Fibroblast of lung (primary cell): ENCODE data around the gene ZMYM4. TPM values are rescaled to one million over a fixed set of nuclear protein-coding genes. Genes with fewer than 3 reads are reported as not detected.

Source experiments
- DNase-seq, 2 donors: peaks; one replicate each; pipeline versions ENCODE4 v3.0.0 to v3.0.0-alpha.2; 2010; ENCODE audit warnings: low read depth in 2 of 2
- H2AFZ ChIP-seq: 2 replicates; pipeline ENCODE4 v1.5.1; 2012; ENCODE audit warnings: low read length, control low read depth, inconsistent platforms
- H3K27ac ChIP-seq: 2 replicates; pipeline ENCODE4 v1.5.1; 2011; ENCODE audit warnings: low read length, control low read depth; ENCODE audit not compliant: insufficient read depth
- H3K27me3 ChIP-seq: 2 replicates; pipeline ENCODE4 v1.5.1; 2011; ENCODE audit warnings: mild to moderate bottlenecking, low read length; ENCODE audit not compliant: control insufficient read depth, insufficient read depth
- H3K36me3 ChIP-seq: 2 replicates; pipeline ENCODE4 v1.5.1; 2011; ENCODE audit warnings: low read length; ENCODE audit not compliant: control insufficient read depth, insufficient read depth
- H3K4me1 ChIP-seq: 2 replicates; pipeline ENCODE4 v1.5.1; 2011; ENCODE audit warnings: low read length; ENCODE audit not compliant: control insufficient read depth, insufficient read depth; ENCODE audit errors: extremely low read depth
- H3K4me2 ChIP-seq: 2 replicates; pipeline ENCODE4 v1.5.1; 2011; ENCODE audit warnings: low read length, control low read depth; ENCODE audit not compliant: insufficient read depth; ENCODE audit errors: extremely low read depth
- H3K4me3 ChIP-seq, 4 experiments: fragments of 200-600 bp in 1 of 4; sonication (generic) in 1 of 4; replicated peaks in 1 of 4; 2 replicates each; pipeline ENCODE4 v1.5.1; 2011 to 2016; ENCODE audit warnings: low read length in 4 of 4, low read depth in 3 of 4, mild to moderate bottlenecking in 3 of 4, control low read depth in 2 of 4, inconsistent platforms in 1 of 4, mixed read lengths in 1 of 4; ENCODE audit not compliant: insufficient read depth in 1 of 4; ENCODE audit errors: control extremely low read depth in 1 of 4
- H3K79me2 ChIP-seq: 2 replicates; pipeline ENCODE4 v1.5.1; 2012; ENCODE audit warnings: mild to moderate bottlenecking, low read length, inconsistent platforms; ENCODE audit not compliant: control insufficient read depth, insufficient read depth
- H3K9ac ChIP-seq: 2 replicates; pipeline ENCODE4 v1.5.1; 2011; ENCODE audit warnings: mild to moderate bottlenecking, low read length, control low read depth; ENCODE audit not compliant: insufficient read depth
- H3K9me3 ChIP-seq: 2 replicates; pipeline ENCODE4 v1.5.1; 2012; ENCODE audit warnings: low read depth, low read length; ENCODE audit not compliant: control insufficient read depth, insufficient read depth
- H4K20me1 ChIP-seq: 2 replicates; pipeline ENCODE4 v1.5.1; 2011; ENCODE audit warnings: low read length; ENCODE audit not compliant: control insufficient read depth, insufficient read depth; ENCODE audit errors: extremely low read depth
- EZH2 ChIP-seq: IDR thresholded peaks from 2 replicates; pipeline ENCODE4 v1.5.1; 2012; ENCODE audit warnings: low read length, control low read depth, mild to moderate bottlenecking; ENCODE audit errors: missing control alignments
- polyA plus RNA-seq, 2 donors: library from polyadenylated mRNA; depleted of rRNA in 1 of 2; stranded (reverse) in 1 of 2; unstranded in 1 of 2; fragments of >200 nt; gene quantifications; 2 replicates each; pipeline ENCODE4 v1.2.1, GENCODE V29; 2011 to 2012; ENCODE audit warnings: missing spikeins in 1 of 2
- total RNA-seq: library from RNA; depleted of rRNA; stranded (reverse); fragments of >200 nt; gene quantifications from 2 replicates; pipeline ENCODE4 v1.2.1, GENCODE V29; 2014
- TF ChIP-seq, protein P1 (sequence below), 2 donors: IDR thresholded peaks in 1 of 2; conservative IDR thresholded peaks in 1 of 2; 1 replicate in 1 of 2; 2 replicates in 1 of 2; pipeline ENCODE4 v1.5.1; 2011 to 2012; ENCODE audit warnings: low read length in 2 of 2, control low read depth in 1 of 2, inconsistent platforms in 1 of 2, low read depth in 1 of 2, mild to moderate bottlenecking in 1 of 2

Gene ZMYM4
- total and polyA plus RNA-seq, 2 donors (not counting 1 experiment from before 2014, with no cell fraction given): 40.5 to 54.1 TPM

DNA sequence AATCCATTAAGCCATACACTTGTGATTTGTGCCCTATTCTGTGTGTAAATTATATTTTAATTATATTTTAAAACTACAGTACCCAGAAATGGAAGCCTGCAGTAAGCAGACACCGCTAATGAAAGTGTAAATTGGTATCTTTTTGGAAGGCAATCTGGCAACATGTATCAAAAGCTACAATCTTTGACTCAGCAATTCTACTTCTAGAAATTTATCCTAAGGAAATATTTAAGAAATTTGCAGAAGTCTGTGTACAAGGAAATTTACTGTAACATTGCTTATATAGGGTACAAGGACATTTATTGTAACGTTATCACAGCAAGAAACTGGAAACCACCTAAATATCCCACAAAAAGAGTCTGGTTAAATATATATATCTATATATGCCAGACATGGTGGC, 14.6 kb upstream of the ZMYM4 start:
- Histone ChIP-seq H3K27ac (no peak overlapping the region), H3K27me3 (no peaks in the 10 kb centered on the region), H4K20me1 (no peaks in the 10 kb centered on the region), H3K79me2 (no peaks in the 10 kb centered on the region), H3K4me3 (no peak overlapping the region), H3K9ac (no peak overlapping the region), H3K9me3 (no peaks in the 10 kb centered on the region), H3K36me3 (no peaks in the 10 kb centered on the region), H3K4me2 (no peak overlapping the region), H3K4me1 (no peaks in the 10 kb centered on the region), H2AFZ (no peak overlapping the region)
- TF ChIP-seq, protein P1, sequence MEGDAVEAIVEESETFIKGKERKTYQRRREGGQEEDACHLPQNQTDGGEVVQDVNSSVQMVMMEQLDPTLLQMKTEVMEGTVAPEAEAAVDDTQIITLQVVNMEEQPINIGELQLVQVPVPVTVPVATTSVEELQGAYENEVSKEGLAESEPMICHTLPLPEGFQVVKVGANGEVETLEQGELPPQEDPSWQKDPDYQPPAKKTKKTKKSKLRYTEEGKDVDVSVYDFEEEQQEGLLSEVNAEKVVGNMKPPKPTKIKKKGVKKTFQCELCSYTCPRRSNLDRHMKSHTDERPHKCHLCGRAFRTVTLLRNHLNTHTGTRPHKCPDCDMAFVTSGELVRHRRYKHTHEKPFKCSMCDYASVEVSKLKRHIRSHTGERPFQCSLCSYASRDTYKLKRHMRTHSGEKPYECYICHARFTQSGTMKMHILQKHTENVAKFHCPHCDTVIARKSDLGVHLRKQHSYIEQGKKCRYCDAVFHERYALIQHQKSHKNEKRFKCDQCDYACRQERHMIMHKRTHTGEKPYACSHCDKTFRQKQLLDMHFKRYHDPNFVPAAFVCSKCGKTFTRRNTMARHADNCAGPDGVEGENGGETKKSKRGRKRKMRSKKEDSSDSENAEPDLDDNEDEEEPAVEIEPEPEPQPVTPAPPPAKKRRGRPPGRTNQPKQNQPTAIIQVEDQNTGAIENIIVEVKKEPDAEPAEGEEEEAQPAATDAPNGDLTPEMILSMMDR (conservative IDR thresholded peaks at IDR 0.05 in 1 of 2, IDR thresholded peaks at IDR 0.05 in 1 of 2; ENCODE audit: low read depth in 1 of 2, low read length in 2 of 2): no peak
- TF ChIP-seq EZH2: no peak
- DNase-seq: no peak

DNA sequence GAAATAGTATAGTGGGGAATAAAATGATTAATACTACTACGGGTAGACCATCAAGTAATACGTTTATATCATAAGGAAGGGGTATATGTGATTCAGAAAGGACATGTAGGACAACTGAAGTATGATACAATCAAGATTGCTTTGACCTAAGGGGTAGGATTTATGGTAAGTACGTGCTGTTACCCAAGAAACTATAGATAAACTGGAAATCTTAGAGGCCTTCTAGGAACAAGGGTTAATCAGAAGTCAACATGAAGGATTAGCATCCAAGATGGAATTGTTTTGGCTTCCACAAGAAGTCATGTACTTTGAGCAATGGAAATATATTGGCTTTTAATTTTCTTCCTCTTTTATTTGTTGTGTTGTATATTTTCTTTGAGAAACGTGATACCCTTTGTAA, 13.2 kb upstream of the ZMYM4 start:
- Histone ChIP-seq H3K79me2 (no peaks in the 10 kb centered on the region), H3K4me1 (no peaks in the 10 kb centered on the region), H3K27ac (no peak overlapping the region), H2AFZ (no peak overlapping the region), H3K9ac (no peak overlapping the region), H3K4me2 (no peak overlapping the region), H3K27me3 (no peaks in the 10 kb centered on the region), H3K36me3 (no peaks in the 10 kb centered on the region), H4K20me1 (no peaks in the 10 kb centered on the region), H3K4me3 (no peak overlapping the region), H3K9me3 (no peaks in the 10 kb centered on the region)
- no peak for TF ChIP-seq EZH2
- TF ChIP-seq, protein P1 (conservative IDR thresholded peaks at IDR 0.05 in 1 of 2, IDR thresholded peaks at IDR 0.05 in 1 of 2; ENCODE audit: low read depth in 1 of 2, low read length in 2 of 2): no peak
- no peak for DNase-seq

DNA sequence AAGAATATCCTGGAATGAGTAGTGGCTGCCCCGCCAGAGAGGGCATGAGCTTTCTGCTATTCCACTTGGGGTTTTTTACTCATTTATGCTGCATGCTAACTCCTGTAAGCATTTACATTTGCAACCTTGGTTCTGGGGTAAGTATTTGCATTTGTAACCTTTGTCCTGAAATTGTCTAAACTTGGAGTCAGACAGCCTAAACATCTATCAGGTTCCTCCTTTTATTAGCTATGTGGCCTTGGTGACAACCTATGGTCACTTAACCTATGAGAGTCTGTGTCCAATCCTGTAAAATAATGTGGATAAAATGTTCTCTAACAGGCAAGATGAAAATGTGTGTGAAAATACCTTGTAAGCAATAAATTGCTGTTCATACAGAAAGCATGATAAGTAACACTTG, 8.9 kb upstream of the ZMYM4 start:
- Histone ChIP-seq H3K79me2 (no peaks in the 10 kb centered on the region), H3K4me3 (no peak overlapping the region), H4K20me1 (no peaks in the 10 kb centered on the region), H3K36me3 (no peaks in the 10 kb centered on the region), H3K27me3 (no peaks in the 10 kb centered on the region), H3K27ac (no peak overlapping the region), H3K9ac (no peak overlapping the region), H3K9me3 (no peaks in the 10 kb centered on the region), H2AFZ (no peak overlapping the region), H3K4me1 (no peaks in the 10 kb centered on the region), H3K4me2 (no peak overlapping the region)
- TF ChIP-seq, protein P1 (conservative IDR thresholded peaks at IDR 0.05 in 1 of 2, IDR thresholded peaks at IDR 0.05 in 1 of 2; ENCODE audit: low read depth in 1 of 2, low read length in 2 of 2): no peak
- no peak for TF ChIP-seq EZH2
- no peak for DNase-seq
